NK-92 (cell line): ENCODE measurements around the gene LRRC4C.
"Not testable (repeated sequence)": the region's sequence is repeated elsewhere in the genome, so short reads cannot be mapped to it uniquely, and the experiment has no call there.

Experiments
- DNase-seq: peaks from one replicate; lab custom pipeline; 2025; ENCODE audit not compliant: unreplicated experiment; lab: John Stamatoyannopoulos, UW

The LRRC4C gene

DNA sequence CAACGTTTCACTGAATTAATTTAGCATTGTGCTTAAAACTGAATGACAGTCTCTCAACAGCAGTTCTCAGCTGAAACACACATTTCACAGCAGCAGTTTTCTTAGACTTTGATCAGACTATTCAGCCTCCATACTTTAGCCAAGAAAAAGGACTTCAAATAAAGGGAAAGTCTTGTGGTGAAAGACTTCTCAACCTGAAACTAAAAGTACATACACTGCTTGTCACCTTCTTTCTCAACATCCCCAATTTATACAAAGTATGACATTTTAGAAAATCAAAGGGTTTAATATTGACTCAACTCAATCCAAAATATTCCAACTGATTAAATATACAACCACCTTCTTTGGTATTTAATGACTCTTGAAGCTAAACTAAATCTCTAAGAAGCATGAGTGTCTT lies 419.0 kb downstream of the LRRC4C start:
- DNase-seq = no peak

DNA sequence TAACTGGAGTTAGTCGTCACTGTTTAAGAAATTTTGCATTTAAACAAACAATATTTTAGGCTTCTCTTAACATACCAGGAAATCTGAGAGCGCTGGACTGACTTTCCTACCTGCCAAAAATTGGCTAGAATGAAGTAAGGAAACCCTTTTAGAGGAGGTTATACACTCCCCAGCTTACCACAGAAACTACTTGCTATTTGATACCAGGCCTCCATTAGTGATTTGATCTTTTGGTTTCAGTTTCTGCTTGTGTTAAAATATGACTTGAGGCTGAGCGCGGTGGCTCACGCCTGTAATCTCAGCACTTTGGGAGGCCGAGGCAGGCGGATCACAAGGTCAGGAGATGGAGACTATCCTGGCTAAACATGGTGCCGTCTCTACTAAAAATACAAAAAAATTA lies 419.9 kb downstream of the LRRC4C start:
- no peak for DNase-seq

DNA sequence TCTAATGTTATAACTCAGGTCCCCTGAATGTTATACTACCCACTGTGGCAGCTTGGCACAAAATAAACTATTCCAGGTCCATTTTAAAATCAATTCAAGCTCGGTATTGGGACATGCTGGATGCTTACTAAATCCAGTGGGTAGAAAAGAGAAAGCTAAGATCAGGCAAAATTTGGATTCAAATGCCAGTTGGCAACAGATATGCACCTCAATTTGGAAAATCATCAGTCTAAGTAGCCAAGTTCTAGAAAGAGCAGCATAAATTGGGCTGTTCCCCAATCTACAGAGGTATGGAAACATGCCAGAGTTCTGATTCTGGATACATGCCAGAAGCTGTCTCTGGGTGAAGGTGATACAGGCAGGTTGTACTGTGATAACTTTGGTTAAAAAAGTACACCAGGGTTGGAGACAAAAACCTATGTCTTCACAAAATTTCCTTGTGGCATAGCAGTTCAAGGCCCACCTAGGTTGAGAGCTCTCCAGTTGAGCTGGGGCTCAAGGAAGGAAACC lies 427.8 kb downstream of the LRRC4C start:
- DNase-seq = no peak

DNA sequence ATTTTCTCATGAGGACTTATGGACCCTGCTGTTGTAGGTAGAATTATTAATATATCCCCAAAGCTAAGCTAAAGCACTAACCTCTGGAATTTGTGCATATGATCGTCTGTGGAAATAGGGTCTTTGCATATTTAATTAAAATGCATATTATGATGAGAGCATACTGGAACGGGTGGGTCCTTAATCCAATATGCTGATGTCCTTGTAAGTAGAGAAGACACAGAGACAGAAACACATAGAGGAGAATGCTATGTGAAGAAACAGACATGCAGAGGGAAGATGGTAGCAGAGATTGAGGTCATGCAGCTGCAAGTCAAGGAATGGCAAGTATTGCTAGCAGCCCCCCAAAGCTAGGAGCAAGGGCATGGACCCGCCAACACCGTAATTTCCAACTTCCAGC lies 439.2 kb downstream of the LRRC4C start:
- no peak for DNase-seq

DNA sequence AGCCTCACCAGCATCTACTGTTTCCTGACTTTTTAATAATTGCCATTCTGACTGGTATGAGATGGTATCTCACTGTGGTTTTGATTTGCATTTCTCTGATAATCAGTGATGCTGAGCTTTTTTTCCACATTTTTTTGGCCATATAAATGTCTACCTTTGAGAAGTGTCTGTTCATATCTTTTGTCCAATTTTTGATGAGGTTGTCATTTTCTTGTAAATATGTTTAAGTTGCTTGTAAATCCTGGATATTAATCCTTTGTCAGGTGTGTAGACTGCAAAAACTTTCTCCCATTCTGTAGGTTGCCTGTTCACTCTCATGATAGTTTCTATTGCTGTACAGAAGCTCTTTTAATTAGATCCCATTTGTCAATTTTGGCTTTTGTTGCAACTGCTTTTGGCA lies 439.8 kb downstream of the LRRC4C start:
- not testable (repeated sequence) for DNase-seq

DNA sequence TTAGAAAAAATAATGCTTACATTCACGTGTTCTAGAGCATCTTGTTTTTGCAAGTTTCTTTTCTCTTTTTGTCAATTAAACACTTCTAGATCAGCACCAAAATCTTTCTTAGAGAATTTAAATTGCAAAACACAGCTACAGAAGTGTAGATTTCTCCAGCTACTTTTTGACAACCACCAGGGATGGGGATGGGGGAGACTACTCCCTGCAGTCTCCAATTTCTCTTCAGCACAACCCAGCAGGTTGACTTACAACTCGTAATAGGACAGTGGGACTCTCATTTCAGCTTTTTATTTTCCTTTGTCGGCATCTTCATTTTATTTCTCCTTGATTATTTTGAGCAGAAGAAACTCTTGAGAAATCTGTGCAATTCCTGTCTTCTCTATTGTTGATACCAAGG lies 441.2 kb downstream of the LRRC4C start:
- DNase-seq = no peak

DNA sequence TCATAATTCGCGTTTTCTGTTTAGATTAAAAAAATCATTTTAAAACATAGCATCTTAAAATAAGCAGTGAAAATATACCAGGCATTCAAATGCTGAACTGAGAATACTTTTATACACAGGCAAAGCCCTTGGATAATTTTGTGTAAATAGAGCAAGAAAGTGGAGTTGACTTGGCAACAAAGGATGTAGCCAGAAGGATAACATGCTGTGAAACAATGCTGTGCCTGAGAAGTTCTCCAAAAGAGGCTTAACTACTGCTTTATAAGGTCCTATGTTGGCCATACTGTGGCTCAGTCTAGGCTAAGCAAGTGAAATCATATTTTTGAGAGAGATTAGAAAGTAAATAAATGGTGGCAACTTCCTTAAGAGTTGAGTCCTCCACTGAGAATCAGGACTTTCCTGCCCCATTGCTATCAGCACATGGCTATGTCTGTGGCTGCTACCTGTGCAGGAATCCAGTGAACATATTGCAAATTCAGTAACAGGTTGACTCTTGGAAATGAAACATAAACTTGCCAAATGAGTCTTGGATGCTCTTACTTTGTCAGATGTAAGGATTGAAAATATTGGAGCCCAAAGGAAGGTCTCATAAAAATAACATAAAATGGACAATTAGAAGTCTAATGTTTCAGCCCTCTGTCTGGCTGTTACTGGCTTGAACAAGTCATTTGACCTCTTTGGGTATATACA lies 448.9 kb downstream of the LRRC4C start:
- no peak for DNase-seq

DNA sequence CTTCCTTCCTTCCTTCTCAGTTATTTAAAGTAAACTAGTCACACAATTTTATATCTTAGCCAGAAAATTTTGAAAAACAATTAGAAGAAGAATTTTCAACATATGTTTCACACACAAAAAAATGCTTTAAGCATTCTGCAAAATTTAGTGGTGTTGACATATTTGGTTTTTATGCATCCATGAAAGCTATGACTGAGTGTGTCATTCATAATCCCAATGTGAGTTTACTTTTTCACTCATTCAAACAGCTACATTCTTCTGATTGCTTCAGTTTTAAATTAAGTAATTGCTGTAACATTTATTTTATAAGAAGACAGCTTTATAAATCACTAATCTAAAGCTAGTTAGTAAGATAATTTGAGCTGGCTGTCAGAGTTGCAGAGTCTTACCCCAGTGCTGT lies 453.5 kb downstream of the LRRC4C start:
- no peak for DNase-seq

DNA sequence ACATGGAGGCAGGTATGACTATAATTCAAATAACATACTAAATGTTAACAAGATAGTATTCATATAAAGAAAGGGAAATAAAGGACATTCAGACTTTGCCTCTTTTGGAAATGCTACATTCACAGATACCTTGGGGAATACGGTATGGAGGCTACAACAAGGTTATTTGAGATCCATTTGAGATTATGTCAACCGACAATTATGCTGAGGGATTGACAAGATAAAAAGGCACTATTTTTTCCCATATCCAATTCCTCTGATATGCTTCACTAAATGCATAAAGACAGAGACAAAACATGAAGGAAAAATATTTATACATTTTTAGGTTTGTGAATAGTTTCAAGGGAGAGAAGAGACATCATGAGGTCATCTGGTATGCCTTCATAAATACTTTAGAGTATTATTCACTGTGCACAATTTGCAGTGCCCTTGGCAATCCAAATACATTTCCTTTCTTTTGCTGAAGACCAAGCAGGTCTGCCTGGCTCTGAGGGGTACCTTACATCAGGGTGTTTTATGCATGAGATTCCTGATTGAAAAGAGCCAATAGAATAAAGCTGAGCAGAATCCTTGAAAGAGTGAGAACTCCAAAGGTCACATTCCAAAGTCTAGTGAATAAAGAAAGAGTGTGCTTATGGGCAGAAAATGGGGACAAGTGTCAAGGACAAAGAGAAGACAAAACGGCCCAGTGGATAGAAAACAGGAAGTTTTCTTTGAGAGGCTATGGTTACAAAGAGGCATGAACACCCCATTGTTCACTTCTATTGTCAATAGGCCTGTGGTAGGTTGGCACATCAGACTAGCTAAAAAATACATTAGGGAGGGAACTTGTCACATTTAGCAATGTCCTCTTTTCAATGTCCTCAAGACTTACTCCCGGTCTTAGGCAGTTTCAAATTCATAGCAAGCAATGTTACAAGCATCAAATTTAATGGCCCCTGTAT lies 455.8 kb downstream of the LRRC4C start:
- DNase-seq = no peak

DNA sequence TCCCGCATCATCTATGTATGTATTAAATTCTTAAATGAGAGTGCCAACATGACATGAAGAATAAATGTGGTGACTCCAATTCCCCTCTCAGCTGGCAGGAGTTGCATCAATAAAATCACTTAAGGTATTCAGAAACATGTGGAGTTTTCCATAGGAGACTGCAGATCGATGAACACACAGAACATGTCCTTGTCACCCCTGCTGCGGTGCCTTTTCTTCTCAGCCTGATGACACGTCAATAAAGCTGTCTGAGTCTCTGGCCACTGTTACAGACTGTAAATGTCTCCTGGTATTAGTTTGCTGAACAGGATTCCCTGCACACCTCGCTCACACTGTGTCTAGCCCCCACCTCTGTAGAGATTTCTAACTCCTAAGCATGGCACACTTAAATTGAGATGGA lies 460.5 kb downstream of the LRRC4C start:
- no peak for DNase-seq

DNA sequence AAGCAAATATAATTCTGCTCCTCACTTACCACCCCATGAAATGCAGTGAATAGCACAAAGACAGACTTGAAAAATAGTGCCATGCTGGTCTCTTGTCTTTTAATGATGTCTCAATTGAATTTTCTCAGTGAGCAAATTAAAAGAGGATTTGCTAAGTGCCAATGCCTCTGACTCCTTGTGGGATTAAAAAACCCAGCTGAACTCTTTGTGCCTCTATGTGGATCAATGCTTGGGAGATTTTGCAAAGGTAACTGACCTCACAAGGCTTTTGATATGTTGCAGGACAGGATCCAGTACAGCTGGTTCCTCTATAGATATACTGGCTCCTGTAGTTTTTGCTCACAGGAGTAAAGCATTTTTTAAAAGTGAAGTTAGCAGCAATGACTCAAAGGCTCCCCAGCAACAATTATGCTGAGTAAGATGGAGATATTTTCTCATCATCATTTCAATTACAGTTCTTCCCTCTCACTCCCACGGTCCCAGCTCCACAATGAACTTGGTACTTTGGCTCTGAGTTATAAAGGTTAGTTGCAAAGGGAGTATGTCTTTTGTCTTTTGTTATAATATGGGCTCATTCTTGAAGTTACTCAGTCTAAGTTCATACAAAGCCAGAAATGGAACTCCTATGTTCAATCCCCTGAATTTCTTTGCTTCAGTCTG lies 471.5 kb downstream of the LRRC4C start:
- no peak for DNase-seq

DNA sequence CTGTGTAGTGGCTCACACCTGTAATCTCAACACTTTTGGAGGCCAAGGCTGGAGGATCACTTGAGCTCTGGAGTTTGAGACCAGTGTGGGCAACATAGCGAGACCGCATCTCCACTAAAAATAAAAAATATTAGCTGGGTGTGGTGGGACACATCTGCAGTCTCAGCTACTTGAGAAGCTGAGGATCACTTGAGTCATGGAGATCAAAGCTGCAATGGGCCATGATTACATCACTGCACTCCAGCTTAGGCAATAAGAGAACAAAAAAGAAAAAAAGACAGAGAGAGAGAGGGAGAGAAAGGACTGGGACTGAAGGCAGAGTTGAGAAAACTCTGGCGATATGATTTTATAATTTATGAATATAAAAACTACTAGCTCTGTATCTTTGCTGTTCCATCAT lies 473.1 kb downstream of the LRRC4C start:
- no peak for DNase-seq

DNA sequence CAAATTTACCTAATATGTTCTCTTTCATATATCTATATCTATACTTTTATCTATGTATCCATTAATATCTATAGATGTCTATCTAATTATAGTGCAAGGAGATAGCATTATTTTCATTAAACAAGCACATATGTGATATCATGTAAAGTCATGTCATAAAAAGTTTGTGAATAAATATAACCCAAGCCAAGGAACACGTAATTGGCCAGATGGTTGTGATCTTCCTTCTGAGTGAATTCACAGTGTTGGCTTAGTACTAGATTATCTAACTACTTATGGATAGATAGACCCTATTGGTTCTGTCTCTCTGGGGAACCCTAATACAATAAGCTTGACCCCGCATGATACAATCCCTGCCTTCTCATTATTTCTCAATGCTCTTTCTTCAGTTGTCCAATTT lies 484.4 kb downstream of the LRRC4C start:
- DNase-seq = no peak

DNA sequence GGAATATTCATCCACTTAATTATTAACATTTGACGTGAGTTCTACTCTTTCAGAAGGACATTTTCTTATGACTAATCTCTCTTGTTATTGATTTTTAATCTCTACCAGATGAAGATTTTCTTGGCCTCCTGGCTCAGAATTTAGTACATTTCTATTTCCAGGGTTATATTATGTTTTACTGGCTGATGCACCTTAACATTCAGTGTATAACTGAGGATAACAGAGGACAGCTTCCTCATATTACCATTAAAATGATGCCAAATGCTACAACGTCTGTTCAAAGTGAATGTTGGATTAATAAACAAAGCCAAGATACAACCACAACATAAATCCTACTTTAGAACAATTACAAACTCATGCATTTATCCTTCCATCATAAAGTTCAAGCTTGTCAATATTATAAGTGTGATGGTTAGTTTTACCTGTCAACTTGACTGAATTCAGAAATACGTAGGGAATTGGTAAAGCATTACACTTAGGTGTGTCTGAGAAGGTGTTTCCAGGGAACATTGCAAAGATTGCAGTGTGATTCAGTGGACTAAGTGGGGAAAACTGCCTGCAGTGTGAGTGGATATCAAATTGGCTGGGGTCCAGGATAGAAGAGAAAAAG lies 485.2 kb downstream of the LRRC4C start:
- DNase-seq = no peak

DNA sequence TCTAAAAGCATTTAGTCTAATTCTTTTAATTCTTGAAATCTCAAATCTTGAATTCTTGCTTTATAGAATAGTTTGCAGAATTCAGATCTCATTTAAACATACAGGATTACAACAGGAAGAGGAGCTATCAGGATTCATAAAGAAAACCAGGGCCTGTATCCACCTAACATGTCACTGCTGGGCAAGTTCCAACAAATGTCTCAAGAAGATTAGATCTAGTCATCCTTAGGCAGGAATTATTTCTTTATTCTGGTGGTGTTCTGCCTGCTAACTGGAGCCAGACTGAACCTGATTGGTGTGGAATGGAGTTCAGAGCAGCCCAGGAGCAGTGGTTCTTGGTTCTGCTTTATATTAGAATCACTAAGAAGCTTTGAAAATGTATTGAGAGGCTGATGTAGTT lies 500.7 kb downstream of the LRRC4C start:
- DNase-seq = no peak

DNA sequence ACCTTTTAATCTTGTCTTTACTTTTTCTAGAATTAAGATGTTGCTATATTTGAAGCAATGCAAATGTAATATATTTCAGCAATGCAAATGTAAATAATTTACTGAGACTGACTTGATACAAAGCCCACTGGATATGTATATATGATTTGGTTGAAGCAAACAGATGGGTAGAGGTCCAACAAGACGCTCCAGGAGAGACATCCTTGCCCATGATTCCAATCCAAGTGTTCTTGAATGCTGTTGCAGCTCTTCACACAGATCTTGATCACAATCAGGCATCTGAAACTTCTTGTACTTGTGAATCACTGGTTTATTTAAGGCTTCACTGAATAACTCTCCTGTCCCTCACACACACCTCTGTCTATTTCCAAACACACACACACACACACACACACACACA lies 507.0 kb downstream of the LRRC4C start:
- no peak for DNase-seq

DNA sequence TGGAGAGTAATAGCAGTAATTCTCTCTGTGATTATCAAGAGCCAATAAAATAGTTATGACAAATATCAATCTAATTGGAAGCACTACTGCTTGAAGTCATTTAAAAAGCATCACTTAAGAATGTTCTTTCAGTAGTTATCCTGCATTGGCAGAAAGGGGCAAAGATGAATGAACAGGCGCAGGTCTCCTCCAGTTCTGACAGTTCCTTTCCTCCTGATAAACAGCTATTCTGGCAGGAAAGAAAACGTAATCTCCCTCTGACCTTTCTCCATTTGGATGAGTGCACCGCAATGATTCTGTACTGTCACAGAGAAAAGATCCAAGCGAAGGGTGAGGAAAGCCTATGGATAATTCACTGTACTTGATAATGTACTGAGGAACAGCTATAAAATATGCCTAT lies 521.5 kb downstream of the LRRC4C start:
- no peak for DNase-seq

DNA sequence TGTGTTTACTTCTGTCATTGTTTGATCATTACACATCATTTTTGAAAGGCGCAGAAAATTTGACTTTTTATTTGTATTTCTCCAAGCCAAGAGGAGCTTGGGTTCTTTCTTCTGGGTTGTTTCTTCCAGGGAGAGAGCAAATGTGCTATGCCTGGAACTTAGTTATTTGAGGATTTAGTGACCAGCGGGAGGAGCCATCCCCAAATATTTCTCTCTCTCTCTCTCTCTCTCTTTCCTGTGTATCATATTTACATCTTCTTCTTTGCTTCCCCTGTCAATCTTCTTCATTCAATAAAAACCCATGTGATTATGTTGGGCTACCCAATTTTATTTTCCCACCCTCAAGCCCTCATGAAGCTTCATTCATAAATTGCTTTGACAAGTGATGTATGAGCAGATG lies 534.5 kb downstream of the LRRC4C start:
- DNase-seq = no peak

DNA sequence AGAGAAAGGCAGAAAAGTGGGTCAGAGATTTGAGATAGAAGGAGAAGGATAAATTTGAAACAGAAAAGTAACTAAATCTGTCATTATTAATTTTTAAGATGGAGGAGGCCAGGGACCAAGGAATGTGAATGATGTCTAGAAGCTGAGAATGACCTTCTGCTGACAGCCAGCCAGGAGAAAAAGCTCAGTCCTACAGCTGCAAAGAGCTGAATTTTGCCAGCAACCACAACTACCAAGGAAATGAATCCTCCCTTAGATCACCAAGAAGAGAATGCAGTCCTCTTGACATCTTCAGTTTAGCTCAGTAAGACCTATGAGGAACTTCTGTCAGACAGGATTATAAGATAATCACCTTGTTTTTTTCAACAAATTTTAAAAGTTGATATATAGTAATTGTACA lies 538.2 kb downstream of the LRRC4C start:
- no peak for DNase-seq

DNA sequence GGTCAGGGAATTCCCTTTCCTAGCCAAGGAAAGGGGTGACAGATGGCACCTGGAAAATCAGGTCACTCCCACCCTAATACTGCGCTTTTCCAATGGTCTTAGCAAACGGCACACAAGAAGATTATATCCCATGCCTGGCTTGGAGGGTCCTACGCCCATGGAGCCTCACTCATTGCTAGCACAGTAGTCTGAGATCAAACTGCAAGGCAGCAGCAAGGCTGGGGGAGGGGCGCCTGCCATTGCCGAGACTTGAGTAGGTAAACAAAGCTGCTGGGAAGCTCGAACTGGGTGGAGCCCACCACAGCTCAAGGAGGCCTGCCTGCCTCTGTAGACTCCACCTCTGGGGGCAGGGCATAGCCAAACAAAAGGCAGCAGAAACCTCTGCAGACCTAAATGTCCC lies 548.7 kb downstream of the LRRC4C start:
- DNase-seq = not testable (repeated sequence)

DNA sequence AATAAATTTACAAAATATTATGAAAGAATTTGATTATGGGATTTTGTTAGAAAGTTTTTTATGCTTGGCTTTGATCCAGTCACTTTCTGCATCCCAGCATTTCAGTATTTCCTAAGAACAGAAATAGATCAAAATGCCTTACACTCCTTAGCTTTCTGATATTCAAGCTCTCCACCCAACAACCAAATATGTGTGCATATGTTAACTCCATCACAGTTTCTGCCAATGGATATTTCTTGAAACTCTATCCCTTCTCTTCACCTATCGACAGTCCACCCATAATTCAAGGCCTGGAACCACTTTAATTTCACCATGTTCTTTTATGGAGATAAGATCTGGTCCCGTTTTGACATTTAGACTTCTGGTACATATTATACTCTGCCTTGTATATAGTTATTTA lies 565.0 kb downstream of the LRRC4C start:
- no peak for DNase-seq
